Kidney epithelial cell (primary cell): ENCODE measurements around the gene FAM163B. TPM values are rescaled to one million over a fixed set of nuclear protein-coding genes. Genes with fewer than 3 reads are reported as not detected.

ENCODE experiments used
- DNase-seq: peaks from one replicate; pipeline ENCODE4 v3.0.0-alpha.2; 2010; ENCODE audit warnings: low read depth
- H3K27me3 ChIP-seq: 2 replicates; pipeline ENCODE4 v1.6.0; 2011; ENCODE audit warnings: low read length; ENCODE audit not compliant: control insufficient read depth, insufficient read depth
- H3K36me3 ChIP-seq: 2 replicates; pipeline ENCODE4 v1.5.1; 2011; ENCODE audit warnings: low read length; ENCODE audit not compliant: control insufficient read depth, insufficient read depth
- H3K4me3 ChIP-seq: 2 replicates; pipeline ENCODE4 v1.5.1; 2011; ENCODE audit warnings: low read depth, mild to moderate bottlenecking, control low read depth, low read length
- total RNA-seq: library from RNA; depleted of rRNA; stranded (reverse); fragments of >200 nt; gene quantifications from 2 replicates; pipeline ENCODE4 v1.2.3, GENCODE V29; 2015
- TF ChIP-seq, protein P1 (sequence below): IDR thresholded peaks from 2 replicates; pipeline ENCODE4 v1.5.1; 2011; ENCODE audit warnings: mild to moderate bottlenecking, moderate library complexity, low read length, control low read depth, inconsistent platforms; ENCODE audit not compliant: insufficient read depth, poor library complexity, severe bottlenecking

FAM163B gene
- total RNA-seq, 1 donor from 2014 or later, result not detected

DNA sequence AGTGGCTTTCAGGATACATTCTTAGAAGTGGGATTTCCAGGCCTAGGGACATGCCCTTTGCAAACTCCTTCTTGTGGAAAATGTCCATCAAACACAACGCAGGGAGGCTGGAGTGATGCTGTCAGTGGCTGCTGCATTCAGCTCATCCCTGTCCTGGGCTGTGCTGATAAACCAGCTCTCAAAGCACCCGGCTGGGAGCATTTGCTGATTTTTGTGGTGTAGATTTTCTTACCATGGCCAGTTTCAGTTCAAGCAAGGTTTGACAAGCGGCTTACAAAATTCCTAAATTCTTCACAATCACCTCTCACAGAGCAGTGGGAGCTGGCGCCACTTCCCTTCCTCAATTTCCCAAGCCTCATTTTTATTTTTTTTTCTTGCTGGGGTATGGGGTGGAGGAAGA, 28.2 kb downstream of the FAM163B start:
- TF ChIP-seq, protein P1, sequence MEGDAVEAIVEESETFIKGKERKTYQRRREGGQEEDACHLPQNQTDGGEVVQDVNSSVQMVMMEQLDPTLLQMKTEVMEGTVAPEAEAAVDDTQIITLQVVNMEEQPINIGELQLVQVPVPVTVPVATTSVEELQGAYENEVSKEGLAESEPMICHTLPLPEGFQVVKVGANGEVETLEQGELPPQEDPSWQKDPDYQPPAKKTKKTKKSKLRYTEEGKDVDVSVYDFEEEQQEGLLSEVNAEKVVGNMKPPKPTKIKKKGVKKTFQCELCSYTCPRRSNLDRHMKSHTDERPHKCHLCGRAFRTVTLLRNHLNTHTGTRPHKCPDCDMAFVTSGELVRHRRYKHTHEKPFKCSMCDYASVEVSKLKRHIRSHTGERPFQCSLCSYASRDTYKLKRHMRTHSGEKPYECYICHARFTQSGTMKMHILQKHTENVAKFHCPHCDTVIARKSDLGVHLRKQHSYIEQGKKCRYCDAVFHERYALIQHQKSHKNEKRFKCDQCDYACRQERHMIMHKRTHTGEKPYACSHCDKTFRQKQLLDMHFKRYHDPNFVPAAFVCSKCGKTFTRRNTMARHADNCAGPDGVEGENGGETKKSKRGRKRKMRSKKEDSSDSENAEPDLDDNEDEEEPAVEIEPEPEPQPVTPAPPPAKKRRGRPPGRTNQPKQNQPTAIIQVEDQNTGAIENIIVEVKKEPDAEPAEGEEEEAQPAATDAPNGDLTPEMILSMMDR, result no peak
- DNase-seq, result no peak
- Histone ChIP-seq H3K36me3 (no peaks in the 10 kb centered on the region), H3K4me3 (no peak overlapping the region), H3K27me3 (peaks cover 79% of the 10 kb centered on the region)

GRCh38 chr9:133580419-133580738, 28.8 kb downstream of the FAM163B start:
- TF ChIP-seq, protein P1, result no peak
- Histone ChIP-seq H3K36me3 (no peaks in the 10 kb centered on the region), H3K27me3 (peaks cover 78% of the 10 kb centered on the region), H3K4me3 (no peak overlapping the region)
- DNase-seq, result no peak

DNA sequence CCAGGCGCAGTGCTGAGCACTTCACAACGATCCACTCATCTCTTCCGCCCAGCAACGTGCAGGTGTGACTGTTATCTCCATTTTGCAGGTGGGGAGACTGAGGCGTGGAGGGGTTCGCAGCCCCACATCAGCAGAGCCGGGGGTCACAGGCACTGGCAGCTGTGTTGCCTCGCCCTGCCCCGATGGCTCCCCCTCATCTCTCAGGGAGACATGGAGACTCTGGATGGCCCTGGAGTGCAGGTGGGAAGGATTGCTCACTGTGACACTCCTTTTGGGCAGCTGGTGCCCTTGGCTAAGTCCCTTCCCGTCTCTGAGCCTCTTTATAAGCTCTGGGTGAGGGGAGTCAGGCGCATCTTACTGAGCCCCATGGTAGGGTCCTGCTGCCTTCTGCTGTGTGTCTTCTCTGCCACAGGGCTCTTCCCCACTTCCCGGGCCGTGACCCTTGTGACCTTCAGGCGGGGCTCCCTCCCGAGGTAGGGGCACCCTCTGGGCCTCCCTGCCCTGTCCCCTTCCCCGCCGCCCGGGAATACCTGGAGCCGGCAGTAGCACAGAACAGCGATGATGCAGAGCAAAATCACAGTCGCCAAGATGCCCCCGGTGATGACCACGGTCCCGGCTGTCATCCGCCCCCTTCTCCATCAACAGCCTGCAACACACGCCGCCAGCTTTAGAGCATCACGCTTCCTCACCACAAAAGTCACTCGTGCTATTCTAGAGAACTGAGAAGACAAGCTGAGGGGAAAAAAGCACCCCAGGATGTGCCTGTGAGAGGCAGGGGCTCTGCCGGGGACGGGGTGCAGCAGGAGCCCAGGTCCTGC, 29.4 kb downstream of the FAM163B start:
- no peaks in the 10 kb centered on the region for H3K36me3 ChIP-seq

DNA sequence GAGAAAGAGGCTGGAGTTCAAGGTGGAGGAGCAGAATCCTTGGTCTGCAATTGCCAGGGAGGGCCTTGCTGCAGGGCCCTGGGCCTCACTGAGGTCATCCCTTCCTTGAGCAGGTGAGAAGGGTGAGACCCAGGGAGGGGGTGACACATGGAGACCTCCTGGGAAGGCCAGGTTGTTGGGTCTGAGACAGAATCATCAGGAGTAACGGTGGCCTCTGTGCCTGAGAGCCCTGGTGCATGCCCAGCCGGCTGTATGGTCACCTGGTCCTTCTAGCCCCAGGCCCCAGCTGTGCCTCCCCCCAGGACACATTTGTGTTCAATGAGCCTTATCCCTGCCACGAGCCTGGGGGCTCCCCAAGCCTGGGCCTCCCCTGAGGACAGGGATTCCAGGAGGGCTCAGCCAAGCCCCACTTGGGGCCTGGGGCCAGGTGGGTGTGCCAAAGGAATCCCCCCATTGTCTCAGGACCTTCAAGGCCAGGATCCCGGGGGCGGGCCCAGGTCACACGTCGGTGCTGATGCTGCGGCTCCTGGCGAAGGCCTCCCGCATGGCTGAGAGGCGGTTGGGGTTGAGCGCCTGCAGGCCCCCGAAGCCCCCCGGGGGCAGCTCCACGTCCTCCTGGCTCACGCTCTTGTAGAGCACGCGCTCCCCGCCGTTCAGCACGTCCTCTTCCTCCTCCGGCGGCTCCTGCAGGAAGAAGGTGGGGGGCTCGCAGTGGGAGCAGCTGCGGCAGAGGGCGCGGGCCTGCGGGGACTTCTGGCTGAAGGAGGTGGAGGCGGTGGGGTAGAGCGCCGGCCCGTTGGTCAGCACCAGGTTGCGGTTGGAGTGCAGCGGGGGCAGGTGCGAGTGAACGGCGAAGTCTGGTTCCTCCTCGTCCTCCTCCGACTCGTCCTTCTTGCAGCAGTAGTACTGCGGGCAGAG, 30.4 kb downstream of the FAM163B start:
- TF ChIP-seq, protein P1, result no peak
- DNase-seq, result no peak
- peaks cover 69% of the 10 kb centered on the region for H3K27me3 ChIP-seq
- no peaks in the 10 kb centered on the region for H3K36me3 ChIP-seq
- H3K4me3 ChIP-seq, result no peak overlapping the region

More for the DNA sequence above, 29.4 kb downstream of the FAM163B start:
- Histone ChIP-seq H3K27me3 (peaks cover 74% of the 10 kb centered on the region), H3K4me3 (no peak overlapping the region)
- TF ChIP-seq, protein P1, result no peak
- DNase-seq, result no peak

DNA sequence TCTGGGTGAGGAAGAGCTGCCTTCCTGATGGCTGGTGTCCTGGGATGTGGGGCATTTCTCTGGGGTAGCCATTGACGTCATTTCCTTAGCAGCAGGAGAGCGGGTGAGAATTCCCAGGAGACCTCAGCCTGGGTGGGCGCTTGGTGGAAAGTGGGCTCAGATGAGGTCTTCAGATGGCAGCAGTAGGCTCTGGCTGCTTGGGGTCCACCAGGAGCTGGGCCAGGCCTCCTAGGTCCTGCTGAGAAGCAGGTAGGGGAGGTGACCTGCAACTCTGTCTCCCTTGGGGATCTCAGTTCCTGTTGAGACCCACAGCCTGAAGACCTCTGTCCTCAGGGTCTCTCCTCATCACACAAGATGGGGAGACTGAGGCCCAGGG, 31.5 kb downstream of the FAM163B start:
- TF ChIP-seq, protein P1, result no peak
- no peak overlapping the region for H3K4me3 ChIP-seq
- DNase-seq, result no peak
- peaks cover 62% of the 10 kb centered on the region for H3K27me3 ChIP-seq
- H3K36me3 ChIP-seq, result no peaks in the 10 kb centered on the region
